Loucy (cell line): ENCODE data around the gene TPD52L1.

ENCODE experiments used
- H2AFZ ChIP-seq: fragments of 200-600 bp; sonication (generic); 2 replicates; pipeline ENCODE4 v1.6.0; 2016; ENCODE audit warnings: antibody characterized with exemption, mild to moderate bottlenecking, low read length, moderate library complexity
- H3F3A ChIP-seq: fragments of 200-600 bp; 2 replicates; pipeline ENCODE4 v1.6.0; 2016; ENCODE audit warnings: antibody characterized with exemption, low read depth, mild to moderate bottlenecking
- H3K27me3 ChIP-seq: fragments of 200-600 bp; sonication (generic); 2 replicates; pipeline ENCODE4 v1.6.1; 2014; ENCODE audit warnings: low read length, mild to moderate bottlenecking; ENCODE audit not compliant: insufficient read depth, poor library complexity, severe bottlenecking
- H3K36me3 ChIP-seq: fragments of 200-600 bp; sonication (generic); 2 replicates; pipeline ENCODE4 v1.6.1; 2016; ENCODE audit warnings: low read length; ENCODE audit not compliant: insufficient read depth
- H3K4me1 ChIP-seq: fragments of 200-600 bp; sonication (generic); 2 replicates; pipeline ENCODE4 v1.5.1; 2014; ENCODE audit warnings: low read length, mild to moderate bottlenecking; ENCODE audit not compliant: insufficient read depth, poor library complexity, severe bottlenecking
- H3K4me2 ChIP-seq: fragments of 200-600 bp; sonication (generic); 2 replicates; pipeline ENCODE4 v1.6.0; 2014; ENCODE audit warnings: antibody characterized with exemption, low read length, low read depth, mild to moderate bottlenecking; ENCODE audit not compliant: poor library complexity, severe bottlenecking
- H3K4me3 ChIP-seq: fragments of 200-600 bp; sonication (generic); 2 replicates; pipeline ENCODE4 v1.5.1; 2014; ENCODE audit warnings: low read length, mild to moderate bottlenecking, mixed read lengths; ENCODE audit not compliant: poor library complexity, severe bottlenecking
- H3K79me2 ChIP-seq: fragments of 200-600 bp; sonication (generic); 2 replicates; pipeline ENCODE4 v1.6.1; 2014; ENCODE audit warnings: low read length; ENCODE audit not compliant: insufficient read depth
- H3K9ac ChIP-seq: fragments of 200-600 bp; sonication (generic); 2 replicates; pipeline ENCODE4 v1.6.0; 2014; ENCODE audit warnings: mild to moderate bottlenecking, low read depth, low read length, moderate library complexity; ENCODE audit not compliant: poor library complexity, severe bottlenecking
- H3K9me2 ChIP-seq: fragments of 200-600 bp; sonication (generic); replicated peaks from 2 replicates; pipeline ENCODE4 v1.6.1; 2016; ENCODE audit warnings: low read depth, low read length, mixed read lengths
- H3K9me3 ChIP-seq: fragments of 200-600 bp; sonication (generic); 2 replicates; pipeline ENCODE4 v1.6.1; 2014; ENCODE audit warnings: mild to moderate bottlenecking, antibody characterized with exemption, low read length, low read depth; ENCODE audit not compliant: insufficient read depth
- H4K20me1 ChIP-seq: fragments of 200-600 bp; sonication (generic); 2 replicates; pipeline ENCODE4 v1.6.0; 2014; ENCODE audit warnings: antibody characterized with exemption, low read length, mild to moderate bottlenecking; ENCODE audit not compliant: insufficient read depth, poor library complexity, severe bottlenecking
- CTCF ChIP-seq: fragments of 200-600 bp; sonication (generic); conservative IDR thresholded peaks from 2 replicates; pipeline ENCODE4 v1.5.1; 2014; ENCODE audit warnings: mild to moderate bottlenecking, antibody characterized with exemption, low read length
- EZH2phosphoT487 ChIP-seq: fragments of 200-600 bp; IDR thresholded peaks from 2 replicates; pipeline ENCODE4 v1.6.1; 2018; ENCODE audit warnings: antibody characterized with exemption, mild to moderate bottlenecking, moderate library complexity, borderline replicate concordance

Gene TPD52L1

GRCh38 chr6:125231574-125232343, 78.2 kb downstream of the TPD52L1 start:
- Histone ChIP-seq H2AFZ (no peak overlapping the region), H3K9ac (no peak overlapping the region), H3K36me3 (no peaks in the 10 kb centered on the region), H3K27me3 (no peaks in the 10 kb centered on the region), H3K79me2 (no peaks in the 10 kb centered on the region), H4K20me1 (no peaks in the 10 kb centered on the region), H3K4me2 (no peak overlapping the region), H3K4me3 (no peak overlapping the region), H3F3A (no peaks in the 10 kb centered on the region), H3K4me1 (no peaks in the 10 kb centered on the region), H3K9me3 (no peaks in the 10 kb centered on the region), H3K9me2 (no peaks in the 10 kb centered on the region)
- TF ChIP-seq EZH2phosphoT487, result no peak

- Histone ChIP-seq H2AFZ (no peak overlapping the region), H3K4me2 (no peak overlapping the region)
Observed at GRCh38 chr6:125232466-125232865, 78.9 kb downstream of the TPD52L1 start.

GRCh38 chr6:125233202-125233601, 79.6 kb downstream of the TPD52L1 start:
- no peaks in the 10 kb centered on the region for H3K36me3 ChIP-seq
- TF ChIP-seq EZH2phosphoT487 (no peak), CTCF (no peak)
- H3K4me3 ChIP-seq, result no peak overlapping the region
- H2AFZ ChIP-seq, result no peak overlapping the region
- H4K20me1 ChIP-seq, result no peaks in the 10 kb centered on the region
- no peaks in the 10 kb centered on the region for H3K9me3 ChIP-seq
- H3K9me2 ChIP-seq, result no peaks in the 10 kb centered on the region
- no peak overlapping the region for H3K4me2 ChIP-seq
- no peaks in the 10 kb centered on the region for H3K27me3 ChIP-seq
- no peaks in the 10 kb centered on the region for H3F3A ChIP-seq
- no peak overlapping the region for H3K9ac ChIP-seq
- no peaks in the 10 kb centered on the region for H3K4me1 ChIP-seq
- no peaks in the 10 kb centered on the region for H3K79me2 ChIP-seq

More at GRCh38 chr6:125232466-125232865, 78.9 kb downstream of the TPD52L1 start:
- Histone ChIP-seq H4K20me1 (no peaks in the 10 kb centered on the region), H3K36me3 (no peaks in the 10 kb centered on the region), H3K9me3 (no peaks in the 10 kb centered on the region), H3K27me3 (no peaks in the 10 kb centered on the region), H3K4me1 (no peaks in the 10 kb centered on the region), H3F3A (no peaks in the 10 kb centered on the region), H3K79me2 (no peaks in the 10 kb centered on the region), H3K9me2 (no peaks in the 10 kb centered on the region), H3K4me3 (no peak overlapping the region), H3K9ac (no peak overlapping the region)
- TF ChIP-seq CTCF (no peak), EZH2phosphoT487 (no peak)
